ENCODE data around the gene PHKB.

Gene PHKB

DNA sequence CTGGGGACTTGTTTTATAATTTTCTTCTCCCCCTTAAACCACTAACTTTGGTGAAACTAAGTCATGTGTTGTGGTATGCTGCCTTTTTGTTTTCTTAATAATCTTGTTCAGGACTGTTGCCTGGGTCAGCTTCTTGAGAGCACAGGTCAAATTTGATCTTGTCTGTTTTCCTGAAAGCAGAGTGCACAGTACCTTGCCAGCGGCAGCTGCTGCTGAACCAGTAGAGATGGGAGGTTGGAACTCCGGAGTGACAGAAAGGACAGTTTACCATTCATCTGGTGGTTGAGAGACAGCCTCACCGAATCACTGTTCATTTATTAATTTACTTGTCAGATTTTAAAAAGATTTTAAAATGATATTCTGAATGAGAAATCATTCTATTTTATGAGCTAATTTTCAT, 125.0 kb downstream of the PHKB start:
- Histone ChIP-seq H3K27ac (ENCODE audit: low read length) (no peak overlapping the region), H3K4me2 (ENCODE audit: low read depth, low read length) (no peak overlapping the region), H3K4me1 (ENCODE audit: low read length) (no peaks in the 10 kb centered on the region), H3K9me2 (replicated peaks; ENCODE audit: insufficient read depth, low read length) (no peaks in the 10 kb centered on the region), H2AFZ (ENCODE audit: low read length) (no peak overlapping the region), H3K4me3 (ENCODE audit: low read length) (no peak overlapping the region), H3K9ac (ENCODE audit: low read length) (no peak overlapping the region), H3K27me3 (replicated peaks; ENCODE audit: insufficient read depth, low read length) (no peaks in the 10 kb centered on the region), H3F3A (ENCODE audit: insufficient read depth, low read length) (no peaks in the 10 kb centered on the region), H3K9me3 (replicated peaks; ENCODE audit: insufficient read depth, low read length) (no peaks in the 10 kb centered on the region), H3K36me3 (replicated peaks; ENCODE audit: insufficient read depth, low read length) (no peaks in the 10 kb centered on the region), H4K20me1 (ENCODE audit: insufficient read depth, low read length) (no peaks in the 10 kb centered on the region), H3K79me2 (ENCODE audit: low read length) (no peaks in the 10 kb centered on the region)
- TF ChIP-seq, protein P1, sequence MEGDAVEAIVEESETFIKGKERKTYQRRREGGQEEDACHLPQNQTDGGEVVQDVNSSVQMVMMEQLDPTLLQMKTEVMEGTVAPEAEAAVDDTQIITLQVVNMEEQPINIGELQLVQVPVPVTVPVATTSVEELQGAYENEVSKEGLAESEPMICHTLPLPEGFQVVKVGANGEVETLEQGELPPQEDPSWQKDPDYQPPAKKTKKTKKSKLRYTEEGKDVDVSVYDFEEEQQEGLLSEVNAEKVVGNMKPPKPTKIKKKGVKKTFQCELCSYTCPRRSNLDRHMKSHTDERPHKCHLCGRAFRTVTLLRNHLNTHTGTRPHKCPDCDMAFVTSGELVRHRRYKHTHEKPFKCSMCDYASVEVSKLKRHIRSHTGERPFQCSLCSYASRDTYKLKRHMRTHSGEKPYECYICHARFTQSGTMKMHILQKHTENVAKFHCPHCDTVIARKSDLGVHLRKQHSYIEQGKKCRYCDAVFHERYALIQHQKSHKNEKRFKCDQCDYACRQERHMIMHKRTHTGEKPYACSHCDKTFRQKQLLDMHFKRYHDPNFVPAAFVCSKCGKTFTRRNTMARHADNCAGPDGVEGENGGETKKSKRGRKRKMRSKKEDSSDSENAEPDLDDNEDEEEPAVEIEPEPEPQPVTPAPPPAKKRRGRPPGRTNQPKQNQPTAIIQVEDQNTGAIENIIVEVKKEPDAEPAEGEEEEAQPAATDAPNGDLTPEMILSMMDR (IDR thresholded peaks at IDR 0.05; ENCODE audit: low read length): no peak
- DNase-seq: no peak

DNA sequence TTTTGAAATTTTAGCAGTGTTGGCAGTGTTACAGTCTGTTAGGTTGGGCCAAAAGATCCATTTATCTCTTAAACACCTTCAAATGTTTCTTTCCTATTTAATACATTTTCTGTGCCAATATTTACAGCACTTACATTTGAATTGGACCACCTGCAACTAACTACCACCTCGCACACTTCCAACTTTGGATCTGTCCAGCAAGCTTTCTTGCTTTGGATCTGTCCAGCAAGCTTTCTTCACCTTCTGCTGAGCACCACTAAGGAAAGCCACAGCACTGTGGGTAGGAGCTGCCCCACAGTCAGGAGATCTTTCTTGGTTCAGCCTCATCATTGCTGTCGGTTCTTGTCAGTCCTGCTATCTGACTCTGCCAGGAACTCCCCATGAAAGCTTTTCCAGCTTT, 129.3 kb downstream of the PHKB start:
- Histone ChIP-seq H2AFZ (ENCODE audit: low read length) (no peak overlapping the region), H3K9me2 (replicated peaks; ENCODE audit: insufficient read depth, low read length) (no peaks in the 10 kb centered on the region), H3K79me2 (ENCODE audit: low read length) (no peaks in the 10 kb centered on the region), H4K20me1 (ENCODE audit: insufficient read depth, low read length) (no peaks in the 10 kb centered on the region), H3K36me3 (replicated peaks; ENCODE audit: insufficient read depth, low read length) (no peaks in the 10 kb centered on the region), H3K4me2 (ENCODE audit: low read depth, low read length) (no peak overlapping the region), H3K9me3 (replicated peaks; ENCODE audit: insufficient read depth, low read length) (no peaks in the 10 kb centered on the region), H3K27me3 (replicated peaks; ENCODE audit: insufficient read depth, low read length) (no peaks in the 10 kb centered on the region), H3K4me1 (ENCODE audit: low read length) (no peaks in the 10 kb centered on the region), H3K9ac (ENCODE audit: low read length) (no peak overlapping the region), H3K4me3 (ENCODE audit: low read length) (no peak overlapping the region), H3F3A (ENCODE audit: insufficient read depth, low read length) (no peaks in the 10 kb centered on the region), H3K27ac (ENCODE audit: low read length) (no peak overlapping the region)
- DNase-seq: no peak
- TF ChIP-seq EZH2 (optimal IDR thresholded peaks at IDR 0.05; ENCODE audit: low read depth, low read length): no peak
- TF ChIP-seq EZH2phosphoT487 (IDR thresholded peaks at IDR 0.05; ENCODE audit: low read length): no peak
- TF ChIP-seq, protein P1 (IDR thresholded peaks at IDR 0.05; ENCODE audit: low read length): no peak

GRCh38 chr16:47592232-47592631, 131.1 kb downstream of the PHKB start:
- H3K27me3 ChIP-seq (replicated peaks; ENCODE audit: insufficient read depth, low read length): no peaks in the 10 kb centered on the region
- H3K9ac ChIP-seq (ENCODE audit: low read length): no peak overlapping the region
- H4K20me1 ChIP-seq (ENCODE audit: insufficient read depth, low read length): no peaks in the 10 kb centered on the region
- no peak for DNase-seq
- no peak overlapping the region for H2AFZ ChIP-seq (ENCODE audit: low read length)
- H3K27ac ChIP-seq (ENCODE audit: low read length): no peak overlapping the region
- no peak for TF ChIP-seq EZH2phosphoT487 (IDR thresholded peaks at IDR 0.05; ENCODE audit: low read length)
- no peak for TF ChIP-seq EZH2 (optimal IDR thresholded peaks at IDR 0.05; ENCODE audit: low read depth, low read length)
- TF ChIP-seq, protein P1 (IDR thresholded peaks at IDR 0.05; ENCODE audit: low read length): no peak
- H3F3A ChIP-seq (ENCODE audit: insufficient read depth, low read length): no peaks in the 10 kb centered on the region
- H3K9me2 ChIP-seq (replicated peaks; ENCODE audit: insufficient read depth, low read length): no peaks in the 10 kb centered on the region
- H3K9me3 ChIP-seq (replicated peaks; ENCODE audit: insufficient read depth, low read length): no peaks in the 10 kb centered on the region
- H3K4me1 ChIP-seq (ENCODE audit: low read length): no peaks in the 10 kb centered on the region
- H3K4me2 ChIP-seq (ENCODE audit: low read depth, low read length): no peak overlapping the region
- no peaks in the 10 kb centered on the region for H3K79me2 ChIP-seq (ENCODE audit: low read length)
- H3K36me3 ChIP-seq (replicated peaks; ENCODE audit: insufficient read depth, low read length): no peaks in the 10 kb centered on the region; the same call in 1 of the 2 replicates
- H3K4me3 ChIP-seq (ENCODE audit: low read length): no peak overlapping the region

All from MM.1S (cell line).